Mononuclear cell (primary cell): Measurements from ENCODE around the gene ZMYND12. TPM values are rescaled to one million over a fixed set of nuclear protein-coding genes. Genes with fewer than 3 reads are reported as not detected.
"Not testable (repeated sequence)": the region's sequence is repeated elsewhere in the genome, so short reads cannot be mapped to it uniquely, and the experiment has no call there.

ENCODE experiments used
- H3K27me3 ChIP-seq: 2 replicates; pipeline ENCODE4 v1.6.0; 2011; ENCODE audit warnings: low read length, control low read depth; ENCODE audit not compliant: insufficient read depth
- H3K4me1 ChIP-seq: 2 replicates; pipeline ENCODE4 v1.5.1; 2011; ENCODE audit warnings: mild to moderate bottlenecking, low read length, control low read depth; ENCODE audit not compliant: insufficient read depth
- H3K4me3 ChIP-seq: 2 replicates; pipeline ENCODE4 v1.5.1; 2011; ENCODE audit warnings: mild to moderate bottlenecking, low read length, moderate library complexity
- H3K9me3 ChIP-seq: 2 replicates; pipeline ENCODE4 v1.5.1; 2011; ENCODE audit warnings: low read depth, mild to moderate bottlenecking, control low read depth, low read length
- total RNA-seq: library from RNA; depleted of rRNA; stranded (reverse); fragments of >200 nt; gene quantifications from one replicate; pipeline ENCODE4 v1.2.3, GENCODE V29; 2012

Gene ZMYND12
- 0.84 TPM for total RNA-seq

- Histone ChIP-seq H3K4me3 (peak within 1 kb of the TSS; percentile 95), H3K4me1 (peaks cover 29% of the 10 kb centered on the region), H3K27me3 (no peaks in the 10 kb centered on the region), H3K9me3 (no peaks in the 10 kb centered on the region)
Observed at GRCh38 chr1:42456010-42456753, at the start of gene ZMYND12, which contains the start of gene PPCS. Gene ZMYND12 (minus strand): TSS chr1:42456022. CDS start chr1:42455997, 25 bp downstream. Gene PPCS (plus strand): TSS chr1:42456543. CDS start chr1:42456566, 23 bp downstream.

GRCh38 chr1:42504535-42505128 is 48.8 kb upstream of the ZMYND12 start:
- Histone ChIP-seq H3K27me3 (no peaks in the 10 kb centered on the region), H3K4me1 (no peaks in the 10 kb centered on the region), H3K9me3 (peaks cover 39% of the 10 kb centered on the region), H3K4me3 (no peak overlapping the region)

GRCh38 chr1:42502031-42502430 is 46.2 kb upstream of the ZMYND12 start:
- H3K4me3 ChIP-seq, H3K27me3 ChIP-seq, H3K4me1 ChIP-seq: not testable (repeated sequence)
- peaks cover 28% of the 10 kb centered on the region for H3K9me3 ChIP-seq

GRCh38 chr1:42490237-42490636 is 34.4 kb upstream of the ZMYND12 start:
- H3K9me3 ChIP-seq: no peaks in the 10 kb centered on the region
- H3K4me1 ChIP-seq: no peaks in the 10 kb centered on the region
- H3K27me3 ChIP-seq: no peaks in the 10 kb centered on the region
- no peak overlapping the region for H3K4me3 ChIP-seq

- H3K27me3 ChIP-seq: no peaks in the 10 kb centered on the region
- H3K4me1 ChIP-seq: no peaks in the 10 kb centered on the region
- no peaks in the 10 kb centered on the region for H3K9me3 ChIP-seq
- no peak overlapping the region for H3K4me3 ChIP-seq
Observed at GRCh38 chr1:42484382-42484781, 28.6 kb upstream of the ZMYND12 start.

GRCh38 chr1:42482635-42483153 is 26.9 kb upstream of the ZMYND12 start:
- no peaks in the 10 kb centered on the region for H3K9me3 ChIP-seq
- H3K4me1 ChIP-seq: no peaks in the 10 kb centered on the region
- no peak overlapping the region for H3K4me3 ChIP-seq
- no peaks in the 10 kb centered on the region for H3K27me3 ChIP-seq

- no peaks in the 10 kb centered on the region for H3K27me3 ChIP-seq
- H3K4me1 ChIP-seq: no peaks in the 10 kb centered on the region
- no peak overlapping the region for H3K4me3 ChIP-seq
- H3K9me3 ChIP-seq: no peaks in the 10 kb centered on the region
Observed at GRCh38 chr1:42480921-42481320, 25.1 kb upstream of the ZMYND12 start.

- no peaks in the 10 kb centered on the region for H3K4me1 ChIP-seq
- H3K27me3 ChIP-seq: no peaks in the 10 kb centered on the region
- H3K4me3 ChIP-seq: no peak overlapping the region
- no peaks in the 10 kb centered on the region for H3K9me3 ChIP-seq
Observed at GRCh38 chr1:42479621-42480020, 23.8 kb upstream of the ZMYND12 start.

GRCh38 chr1:42477775-42478174 is 22.0 kb upstream of the ZMYND12 start:
- no peaks in the 10 kb centered on the region for H3K9me3 ChIP-seq

GRCh38 chr1:42477354-42477753 is 21.5 kb upstream of the ZMYND12 start:
- not testable (repeated sequence) for H3K27me3 ChIP-seq, H3K4me3 ChIP-seq, H3K9me3 ChIP-seq, H3K4me1 ChIP-seq

More at GRCh38 chr1:42477775-42478174, 22.0 kb upstream of the ZMYND12 start:
- Histone ChIP-seq H3K4me3 (no peak overlapping the region), H3K4me1 (no peaks in the 10 kb centered on the region), H3K27me3 (no peaks in the 10 kb centered on the region)

- Histone ChIP-seq H3K4me3 (no peak overlapping the region), H3K27me3 (no peaks in the 10 kb centered on the region), H3K4me1 (no peaks in the 10 kb centered on the region), H3K9me3 (no peaks in the 10 kb centered on the region)
Observed at GRCh38 chr1:42476605-42477004, 20.8 kb upstream of the ZMYND12 start.

GRCh38 chr1:42469727-42470126 is 13.9 kb upstream of the ZMYND12 start:
- Histone ChIP-seq H3K27me3 (no peaks in the 10 kb centered on the region), H3K4me1 (no peaks in the 10 kb centered on the region), H3K9me3 (no peaks in the 10 kb centered on the region), H3K4me3 (no peak overlapping the region)

- H3K27me3 ChIP-seq: no peaks in the 10 kb centered on the region
- H3K4me3 ChIP-seq: no peak overlapping the region
- no peaks in the 10 kb centered on the region for H3K9me3 ChIP-seq
- peaks cover 17% of the 10 kb centered on the region for H3K4me1 ChIP-seq
Observed at GRCh38 chr1:42466030-42466429, 10.2 kb upstream of the ZMYND12 start.

GRCh38 chr1:42463921-42464320 is 8.1 kb upstream of the ZMYND12 start:
- H3K4me3 ChIP-seq: no peak overlapping the region
- no peaks in the 10 kb centered on the region for H3K9me3 ChIP-seq
- peaks cover 21% of the 10 kb centered on the region for H3K4me1 ChIP-seq
- no peaks in the 10 kb centered on the region for H3K27me3 ChIP-seq

- no peaks in the 10 kb centered on the region for H3K27me3 ChIP-seq
- peaks cover 25% of the 10 kb centered on the region for H3K4me1 ChIP-seq
- peak within 1 kb of the TSS; percentile 47 for H3K4me3 ChIP-seq
- no peaks in the 10 kb centered on the region for H3K9me3 ChIP-seq
Observed at GRCh38 chr1:42462828-42463763, 7.3 kb upstream of the ZMYND12 start, which contains the start of gene CCDC30. Gene CCDC30 (plus strand): TSS chr1:42463286. CDS start chr1:42480552, 17,266 bp downstream.
